ENCODE results near the gene RRAS2.
"Not testable (repeated sequence)": the region's sequence is repeated elsewhere in the genome, so short reads cannot be mapped to it uniquely, and the experiment has no call there.

RRAS2 gene

DNA sequence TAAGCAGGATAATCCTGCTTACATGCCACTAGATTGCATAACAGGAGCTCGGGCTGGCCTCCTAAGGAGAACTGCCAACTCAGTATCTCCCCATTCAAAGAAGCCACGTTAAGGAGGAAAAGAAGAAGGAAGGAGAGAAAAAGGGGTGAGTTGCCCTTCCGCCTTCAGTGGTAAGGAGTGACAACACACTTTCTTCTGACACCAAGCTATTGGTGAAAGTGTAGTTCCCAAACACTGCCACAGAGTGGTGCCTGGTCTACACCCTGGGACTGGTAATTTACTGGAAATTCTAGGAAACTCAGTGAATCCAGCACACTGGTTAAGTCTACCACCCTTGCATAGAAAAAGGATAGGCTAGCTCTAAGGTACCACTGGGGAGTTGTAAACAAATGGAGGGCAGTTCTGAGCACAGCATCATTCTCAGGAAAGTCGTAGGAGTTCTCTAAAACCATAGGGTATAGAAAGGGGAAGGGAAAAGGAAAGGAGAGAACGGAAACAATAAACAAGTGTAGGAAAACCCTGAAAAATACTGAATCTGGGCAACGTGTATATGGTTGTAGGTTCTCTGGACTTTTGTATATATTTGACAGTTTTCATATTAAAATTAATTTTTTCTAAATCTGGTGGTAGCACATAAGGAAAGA lies 58.2 kb downstream of the RRAS2 start:
- DNase-seq: no peak

GRCh38 chr11:14299921-14300320 lies 59.1 kb downstream of the RRAS2 start:
- no peak for DNase-seq

DNA sequence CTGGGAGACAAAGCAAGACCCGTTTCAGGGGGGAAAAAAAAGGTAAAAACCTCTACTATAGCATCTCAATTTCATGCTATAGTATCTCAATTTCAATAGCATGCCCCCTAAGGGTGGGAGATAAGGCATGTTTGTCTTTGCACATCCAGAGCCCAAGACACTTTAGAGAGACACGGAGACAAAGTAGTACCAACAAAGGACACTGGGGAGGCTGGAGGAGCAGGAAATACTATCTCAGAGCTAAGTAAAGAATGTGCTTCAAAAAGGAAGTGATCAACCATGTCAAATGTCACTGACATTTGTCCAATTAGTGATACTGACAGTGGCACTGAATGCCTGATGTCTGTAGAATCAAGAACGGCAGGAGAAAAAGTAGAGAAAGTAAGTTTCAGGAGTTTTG lies 68.6 kb downstream of the RRAS2 start:
- DNase-seq: no peak

DNA sequence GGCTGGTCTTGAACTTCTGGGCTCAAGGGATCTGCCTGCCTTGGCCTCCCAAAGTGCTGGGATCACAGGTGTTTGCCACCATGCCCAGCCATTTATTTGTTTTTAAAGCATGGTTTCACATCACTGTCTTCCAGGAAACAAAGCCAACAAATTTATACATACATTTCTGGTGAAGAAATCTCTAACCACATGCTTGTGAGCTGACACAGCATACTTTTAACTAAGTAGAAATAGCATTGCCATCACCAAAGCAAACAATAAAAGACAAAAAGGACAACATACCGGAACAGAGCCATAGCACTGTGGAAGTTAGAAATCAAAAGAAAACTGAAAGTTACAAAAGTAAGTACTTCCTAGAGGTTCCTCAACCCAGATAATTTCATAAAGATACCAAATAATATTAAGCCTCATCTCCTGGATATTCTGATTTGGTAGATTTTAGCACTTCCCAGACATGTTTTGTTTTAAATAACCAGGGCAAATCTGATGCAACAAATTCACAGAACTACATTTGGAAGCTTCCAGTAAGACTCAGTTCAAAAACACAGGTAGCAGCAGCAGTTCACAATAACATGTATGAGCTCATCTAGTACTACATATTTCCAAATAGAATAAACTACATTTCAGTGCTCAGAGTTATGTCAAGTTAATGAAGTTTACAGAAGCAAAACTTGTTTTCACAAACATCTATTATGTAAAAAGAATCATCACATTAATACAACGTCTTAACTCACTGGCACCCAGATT lies 70.6 kb downstream of the RRAS2 start:
- no peak for DNase-seq

DNA sequence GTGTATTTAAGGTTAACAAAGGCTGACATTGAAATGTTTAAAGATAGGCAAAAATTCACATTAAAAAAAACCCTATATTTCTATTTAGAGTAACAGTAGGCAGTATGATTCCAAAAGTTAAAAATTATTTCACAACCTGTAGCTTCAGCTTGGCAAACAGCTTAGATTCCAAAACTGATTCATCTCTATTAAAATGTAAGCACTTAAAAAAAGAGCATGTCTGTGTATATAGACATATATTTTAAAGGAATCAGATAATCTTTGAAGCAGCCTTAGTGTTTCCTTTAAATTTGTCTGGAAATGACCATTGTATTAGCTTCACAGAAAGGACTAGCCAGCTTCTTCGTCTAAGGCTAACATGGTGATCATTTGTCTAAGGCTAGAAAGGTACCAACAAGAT lies 80.1 kb downstream of the RRAS2 start:
- DNase-seq: not testable (repeated sequence)

DNA sequence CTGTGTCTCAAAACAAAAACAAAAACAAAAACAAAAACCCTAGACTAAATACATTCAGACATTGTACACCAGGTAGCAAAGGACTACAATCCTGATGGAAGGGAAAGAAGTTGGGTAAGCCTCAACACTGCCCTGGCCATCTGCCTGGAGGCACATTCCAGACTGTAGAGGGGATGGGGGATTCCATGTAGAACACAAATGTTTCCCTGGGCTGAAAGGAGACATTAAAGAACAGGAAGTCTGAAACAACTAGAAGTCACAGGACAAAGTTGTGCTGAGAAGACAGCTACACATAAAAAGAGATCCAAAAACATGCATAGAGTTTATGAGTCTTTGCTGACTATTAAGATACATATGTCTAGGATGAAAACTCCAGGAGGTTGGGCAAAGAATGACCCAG lies 83.9 kb downstream of the RRAS2 start:
- no peak for DNase-seq

- no peak for DNase-seq
These were observed 85.1 kb downstream of the RRAS2 start for GRCh38 chr11:14273895-14274294.

GRCh38 chr11:14270690-14271542 lies 88.1 kb downstream of the RRAS2 start:
- DNase-seq: no peak

- DNase-seq: no peak
These were observed 89.0 kb downstream of the RRAS2 start for GRCh38 chr11:14269692-14270573.

DNA sequence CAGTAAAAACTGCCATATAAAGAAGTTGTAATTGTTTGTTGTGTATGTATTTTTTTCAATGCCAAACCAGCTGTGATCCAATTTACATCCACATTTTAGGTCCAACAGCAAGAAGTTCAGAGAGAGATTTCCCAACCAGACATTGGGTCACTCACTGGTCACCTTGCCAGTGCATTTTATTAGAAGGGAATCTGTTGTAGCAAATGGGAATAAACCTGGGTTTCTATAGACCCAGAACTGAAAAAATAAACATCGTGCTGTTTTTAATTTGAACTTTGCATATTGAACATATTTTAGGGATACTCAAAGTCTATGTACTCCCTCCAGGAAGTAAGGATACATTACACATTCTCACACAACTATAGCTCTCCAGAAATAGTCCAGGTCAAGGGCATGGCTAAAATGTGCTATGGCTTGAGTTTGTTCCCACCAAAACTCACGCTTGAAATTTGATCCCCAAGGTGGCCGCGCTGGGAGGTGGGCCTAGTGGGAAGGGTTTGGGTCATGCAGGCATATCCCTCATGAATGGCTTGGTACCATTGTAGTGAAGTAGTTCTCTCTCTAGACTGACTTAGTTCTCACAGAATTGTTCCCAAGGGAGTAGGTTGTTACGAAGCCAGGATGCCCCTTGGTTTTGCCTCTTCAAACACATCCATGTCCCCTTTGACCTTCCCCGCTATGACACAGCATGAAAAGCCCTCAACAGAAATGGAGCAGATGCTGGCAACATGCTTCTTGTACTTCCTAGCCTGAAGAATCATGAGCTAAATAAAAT lies 90.9 kb downstream of the RRAS2 start:
- DNase-seq: no peak

DNA sequence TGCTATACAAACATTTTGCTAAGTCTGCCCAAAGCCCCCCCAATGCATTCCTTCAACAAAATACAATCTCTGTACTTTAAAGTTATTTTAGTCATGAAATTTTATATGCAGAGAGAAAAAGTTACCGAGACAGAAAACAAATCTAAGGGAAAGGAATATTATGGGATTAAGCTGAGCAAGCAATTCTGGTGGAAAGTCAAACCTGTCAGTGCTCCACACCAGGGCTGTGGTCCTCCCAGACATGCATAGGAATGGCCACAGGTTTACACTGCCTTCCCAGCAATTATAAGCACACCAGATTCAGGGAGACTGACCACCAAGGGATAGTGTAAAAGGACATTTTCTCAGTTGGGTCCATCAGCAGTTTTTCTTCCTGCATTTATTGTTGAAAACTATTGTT lies 92.4 kb downstream of the RRAS2 start:
- no peak for DNase-seq

DNA sequence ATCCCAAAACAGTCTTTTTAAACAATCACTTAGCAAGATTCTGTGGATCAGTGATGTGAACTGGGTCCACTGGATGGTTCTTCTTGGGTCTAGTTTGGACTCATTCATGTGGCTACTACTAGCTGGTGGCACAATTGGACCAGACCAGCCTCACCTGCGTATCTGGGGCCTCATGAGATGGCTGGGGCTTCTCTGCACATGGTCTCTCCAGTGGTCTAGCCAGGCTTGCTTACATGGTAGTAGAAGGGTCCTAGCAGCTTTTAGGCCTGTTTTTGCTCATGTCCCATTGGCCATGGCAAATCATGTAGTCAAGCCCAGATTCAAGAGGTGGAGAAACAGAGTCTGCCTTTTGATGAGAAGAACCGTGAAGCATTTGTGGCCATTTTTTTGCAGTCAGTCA lies 94.0 kb downstream of the RRAS2 start:
- DNase-seq: no peak

DNA sequence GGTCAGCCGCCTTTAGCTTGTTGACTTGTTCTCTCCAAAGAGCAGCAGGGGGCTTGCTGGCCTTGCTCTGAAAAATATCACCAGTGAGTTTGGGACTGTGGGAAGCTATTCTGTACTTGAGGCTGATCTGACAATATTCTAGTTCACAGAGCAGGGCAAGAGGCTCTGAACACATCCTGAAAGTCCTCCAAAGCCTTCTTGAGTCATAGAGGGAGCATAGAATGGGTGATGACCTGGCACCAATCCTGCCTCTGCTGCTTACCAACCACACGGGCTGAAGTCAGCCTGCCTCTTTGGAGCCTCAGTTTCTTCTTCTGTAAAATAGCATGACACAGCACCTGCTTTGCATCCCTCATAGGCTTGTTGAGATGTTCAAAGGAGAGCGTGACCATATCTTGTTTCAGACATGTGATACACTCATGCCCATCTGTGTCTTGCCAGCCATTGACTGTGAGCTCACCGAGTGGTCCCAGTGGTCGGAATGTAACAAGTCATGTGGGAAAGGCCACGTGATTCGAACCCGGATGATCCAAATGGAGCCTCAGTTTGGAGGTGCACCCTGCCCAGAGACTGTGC lies 96.6 kb downstream of the RRAS2 start:
- no peak for DNase-seq

DNA sequence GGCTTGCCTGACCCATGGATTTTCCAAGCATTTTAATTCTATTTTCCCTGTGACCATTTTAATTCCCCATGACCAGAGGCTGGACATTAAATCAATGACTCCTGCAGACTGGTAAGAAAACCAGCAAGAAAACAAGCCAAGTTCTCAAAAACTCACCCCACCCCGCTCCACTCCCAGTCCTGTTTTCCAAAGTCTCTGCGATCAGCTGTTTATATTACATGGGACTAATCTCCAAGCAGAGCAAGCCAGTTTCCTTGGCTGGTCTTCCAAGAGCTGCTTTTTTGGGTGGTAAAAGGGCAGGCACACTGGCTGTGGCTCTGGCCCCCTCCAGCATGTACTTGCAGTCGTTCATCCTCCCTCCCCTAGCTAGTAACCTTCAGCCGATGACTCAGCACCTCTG lies 97.9 kb downstream of the RRAS2 start:
- DNase-seq: no peak

DNA sequence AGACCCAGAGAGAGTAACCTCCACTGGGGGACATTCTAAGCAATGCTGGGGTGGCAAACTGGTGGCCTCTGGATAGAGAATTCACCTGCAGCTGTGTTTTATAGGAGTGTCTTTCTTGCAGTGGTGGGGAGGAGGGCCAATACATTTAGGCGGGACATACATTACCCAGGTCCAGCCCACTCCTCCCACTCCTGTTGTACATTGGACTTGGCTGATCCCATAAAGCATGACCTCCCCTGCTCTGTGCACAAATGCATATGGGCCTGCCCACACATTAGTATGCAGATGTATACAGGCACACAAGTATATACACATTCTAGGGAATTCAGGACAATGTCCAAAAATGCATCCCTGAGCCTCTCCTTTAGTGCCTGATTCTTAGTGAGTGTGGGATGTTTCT lies 99.1 kb downstream of the RRAS2 start:
- DNase-seq: no peak

DNA sequence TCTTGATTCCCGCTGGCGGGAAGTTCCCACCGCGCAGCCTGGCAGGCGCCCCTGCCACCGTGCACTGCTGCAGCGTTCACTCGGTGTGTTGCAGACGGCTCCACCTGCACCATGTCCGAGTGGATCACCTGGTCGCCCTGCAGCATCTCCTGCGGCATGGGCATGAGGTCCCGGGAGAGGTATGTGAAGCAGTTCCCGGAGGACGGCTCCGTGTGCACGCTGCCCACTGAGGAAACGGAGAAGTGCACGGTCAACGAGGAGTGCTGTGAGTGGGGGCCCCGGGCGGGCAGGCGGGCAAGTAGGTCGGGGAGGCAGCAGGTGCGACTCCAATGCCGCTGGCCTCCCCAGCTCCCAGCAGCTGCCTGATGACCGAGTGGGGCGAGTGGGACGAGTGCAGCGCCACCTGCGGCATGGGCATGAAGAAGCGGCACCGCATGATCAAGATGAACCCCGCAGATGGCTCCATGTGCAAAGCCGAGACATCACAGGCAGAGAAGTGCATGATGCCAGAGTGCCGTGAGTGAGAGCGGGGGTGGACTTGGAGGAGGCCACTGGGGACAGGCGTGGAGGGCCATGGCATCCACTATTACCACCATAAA lies 99.7 kb downstream of the RRAS2 start:
- no peak for DNase-seq

DNA sequence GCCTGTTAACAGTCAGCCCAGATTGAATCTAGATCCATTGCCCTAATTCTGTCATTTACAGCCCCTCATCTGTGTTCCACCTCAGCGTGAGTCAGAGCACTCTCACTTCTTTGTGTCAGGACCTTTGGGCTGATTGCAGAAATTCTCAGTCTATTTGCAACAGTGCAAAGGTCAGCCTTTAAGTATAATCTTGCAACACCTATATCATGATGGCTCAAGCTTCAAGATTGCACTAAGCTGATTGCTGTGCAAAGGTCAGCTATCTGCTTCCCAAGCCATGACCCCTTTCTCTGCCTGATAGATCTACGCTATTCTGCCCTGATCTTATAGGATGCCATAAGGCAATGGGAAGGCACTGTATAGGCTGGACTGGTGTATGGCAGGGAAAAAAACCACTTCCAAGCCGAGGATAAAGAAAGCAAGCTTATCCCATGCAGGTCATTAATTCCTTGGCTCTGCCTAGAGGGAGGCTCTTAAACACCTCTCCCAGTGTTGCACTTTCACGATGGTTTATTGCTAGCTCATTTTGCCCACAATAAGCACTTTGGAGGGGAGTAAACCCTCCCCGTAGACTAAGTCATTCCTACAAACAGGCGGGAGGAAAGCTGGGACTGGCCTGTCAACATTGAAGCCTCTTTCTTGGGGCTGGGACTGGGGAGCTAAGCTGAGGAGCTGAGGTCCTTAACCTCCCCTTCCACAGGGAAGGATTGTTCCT lies 100.6 kb downstream of the RRAS2 start:
- DNase-seq: no peak

DNA sequence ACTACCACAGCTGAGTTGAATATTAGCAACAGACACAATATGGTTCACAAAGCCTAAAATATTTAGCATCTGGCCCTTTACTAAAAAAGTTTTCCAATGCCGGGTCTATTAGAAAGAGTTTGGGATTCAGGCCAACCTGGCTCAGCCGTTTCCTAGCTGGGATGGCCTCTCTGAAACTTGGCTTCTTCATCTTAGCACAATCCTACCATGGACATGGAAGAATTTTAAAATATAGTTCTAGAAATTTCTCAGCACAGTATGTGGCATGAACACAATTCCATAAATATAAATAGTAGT lies 103.8 kb downstream of the RRAS2 start:
- no peak for DNase-seq

DNA sequence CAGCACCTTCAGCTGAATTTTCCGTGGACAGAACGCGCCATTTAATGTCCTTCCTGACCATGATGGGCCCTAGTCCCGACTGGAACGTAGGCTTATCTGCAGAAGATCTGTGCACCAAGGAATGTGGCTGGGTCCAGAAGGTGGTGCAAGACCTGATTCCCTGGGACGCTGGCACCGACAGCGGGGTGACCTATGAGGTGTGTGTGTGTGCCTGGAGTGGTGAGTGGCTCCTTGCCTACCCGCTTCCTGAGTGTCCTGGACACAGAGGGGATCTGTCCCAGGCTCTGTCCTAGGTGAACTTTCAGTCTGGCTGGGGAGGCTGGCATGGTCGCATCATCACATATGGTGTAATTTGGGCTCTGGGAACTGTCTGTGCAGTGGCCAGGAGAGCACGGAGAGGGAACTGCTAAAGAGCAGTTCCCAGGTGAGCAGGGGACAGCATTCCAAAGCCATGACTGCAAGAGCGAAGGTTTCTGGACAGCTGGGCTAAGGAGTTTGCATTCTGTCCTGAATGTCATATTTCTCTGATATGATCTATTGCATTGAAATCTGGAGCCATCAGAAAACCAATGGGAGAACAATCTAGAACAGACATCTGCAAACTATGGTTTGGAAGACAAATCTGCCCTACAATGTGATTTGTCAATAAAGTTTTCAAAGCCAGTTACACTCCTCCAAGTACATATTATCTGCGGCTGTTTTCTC lies 104.3 kb downstream of the RRAS2 start:
- DNase-seq: no peak

DNA sequence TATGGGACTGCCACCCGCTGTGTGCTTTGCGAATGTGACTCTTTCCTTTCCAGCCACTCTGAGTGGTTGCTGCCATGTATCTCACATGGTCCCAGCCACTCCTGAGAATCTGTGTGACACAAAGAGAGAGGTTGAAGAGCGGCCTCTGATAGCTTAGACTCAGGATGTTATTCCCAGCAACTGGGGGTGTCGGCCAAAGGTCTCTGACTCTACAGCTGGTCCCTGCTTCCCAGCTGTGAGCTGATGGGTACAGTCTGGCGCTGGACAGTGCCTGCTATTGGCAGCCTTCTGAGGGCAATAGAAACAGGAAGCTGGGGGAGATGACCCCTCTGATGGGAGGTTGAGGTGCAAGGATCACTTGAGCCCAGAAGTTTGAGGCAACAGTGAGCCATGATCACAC lies 105.1 kb downstream of the RRAS2 start:
- no peak for DNase-seq
